SH-SY5Y (cell line): Measurements from ENCODE around the gene NLRC3.

Experiments
- GATA2 ChIP-seq: IDR thresholded peaks from 2 replicates; pipeline ENCODE4 v1.6.1; 2011; ENCODE audit warnings: mild to moderate bottlenecking, low read depth, low read length
- GATA3 ChIP-seq: IDR thresholded peaks from 2 replicates; pipeline ENCODE4 v1.6.1; 2011; ENCODE audit warnings: low read depth, mild to moderate bottlenecking, low read length, moderate library complexity

- TF ChIP-seq GATA3 (no peak), GATA2 (no peak)
Measured at GRCh38 chr16:3589991-3590701, 12.9 kb upstream of the NLRC3 start.
